Spleen (tissue), 7 donors: ENCODE results near the gene COG8.

Experiments
- CTCF ChIP-seq, 11 experiments: fragments of 200-600 bp in 7 of 11; fragments of 450-650 bp in 4 of 11; sonication (generic) in 4 of 11; IDR thresholded peaks in 8 of 11; conservative IDR thresholded peaks in 3 of 11; 1 replicate in 7 of 11; 2 replicates in 4 of 11; pipeline versions ENCODE4 v1.4.0 to v1.8.0; 2016 to 2021; ENCODE audit warnings: antibody characterized with exemption in 11 of 11, inconsistent platforms in 4 of 11, mild to moderate bottlenecking in 1 of 11
- POLR2A ChIP-seq, 3 donors: fragments of 450-650 bp; IDR thresholded peaks; one replicate each; pipeline ENCODE4 v1.5.1; 2017; ENCODE audit warnings: antibody characterized with exemption in 3 of 3, mild to moderate bottlenecking in 1 of 3
- POLR2AphosphoS5 ChIP-seq, 3 donors: sonication (generic); formaldehyde crosslinking; IDR thresholded peaks; one replicate each; pipeline ENCODE4 v1.5.1; 2017; ENCODE audit warnings: antibody characterized with exemption in 3 of 3
- donor health status: DM: no; HTN: no; CAD: no; lungs with moderate emphysema.
- donor health status: DM: no; HTN: no; CAD: no.
- donor health status: DM: no; HTN: no; CAD: no.

GRCh38 chr16:69298261-69298660 lies 41.1 kb downstream of the COG8 start:
- no peak for TF ChIP-seq POLR2AphosphoS5 (IDR thresholded peaks at IDR 0.05)
- TF ChIP-seq CTCF (IDR thresholded peaks at IDR 0.05 in 8 of 11, conservative IDR thresholded peaks at IDR 0.05 in 3 of 11), result no peak
- TF ChIP-seq POLR2A (IDR thresholded peaks at IDR 0.05), result no peak
